ENCODE data around the gene AHDC1.

AHDC1 gene

GRCh38 chr1:27601321-27601770 lies 2.6 kb downstream of the AHDC1 start:
- Histone ChIP-seq H3K36me3 (ENCODE audit: insufficient read depth, low read length) (peaks cover 9% of the 10 kb centered on the region), H3K4me2 (ENCODE audit: insufficient read depth, low read length) (peak overlapping the region; percentile 64), H3K79me2 (ENCODE audit: insufficient read depth, low read length) (peaks cover 75% of the 10 kb centered on the region), H3K4me3 (ENCODE audit: low read depth in 1 of 2, low read length in 2 of 2) (peak overlapping the region in 1 of 2 experiments; percentile 68; a peak in 3 of 4 replicates), H3K9ac (ENCODE audit: low read depth, low read length) (peak overlapping the region; percentile 91), H4K20me1 (ENCODE audit: insufficient read depth, low read length) (peaks cover 60% of the 10 kb centered on the region), H3K4me1 (ENCODE audit: insufficient read depth, low read length) (peaks cover 81% of the 10 kb centered on the region), H3K27me3 (ENCODE audit: insufficient read depth, low read length, poor library complexity) (no peaks in the 10 kb centered on the region), H3K27ac (ENCODE audit: low read length) (peak overlapping the region; percentile 72), H3K9me3 (ENCODE audit: insufficient read depth, low read length, severe bottlenecking) (no peaks in the 10 kb centered on the region), H2AFZ (ENCODE audit: low read depth, low read length) (no peak overlapping the region)
- ATAC-seq (ENCODE audit: insufficient read depth, low read depth) (no peak), DNase-seq (no peak)
- no peak for TF ChIP-seq CTCF (IDR thresholded peaks at IDR 0.05; ENCODE audit: borderline replicate concordance, extremely low read depth, low read length, poor library complexity, severe bottlenecking)
- TF ChIP-seq EZH2 (IDR thresholded peaks at IDR 0.05; ENCODE audit: borderline replicate concordance, low read depth, low read length, severe bottlenecking), result no peak

GRCh38 chr1:27600498-27601175 lies 3.3 kb downstream of the AHDC1 start:
- H3K27ac ChIP-seq (ENCODE audit: low read length), result peak overlapping the region; percentile 76
- H3K79me2 ChIP-seq (ENCODE audit: insufficient read depth, low read length), result peaks cover 82% of the 10 kb centered on the region
- H2AFZ ChIP-seq (ENCODE audit: low read depth, low read length), result no peak overlapping the region
- no peaks in the 10 kb centered on the region for H3K27me3 ChIP-seq (ENCODE audit: insufficient read depth, low read length, poor library complexity)
- H4K20me1 ChIP-seq (ENCODE audit: insufficient read depth, low read length), result peaks cover 68% of the 10 kb centered on the region
- H3K9ac ChIP-seq (ENCODE audit: low read depth, low read length), result peak overlapping the region; percentile 91; the same call in 1 of the 2 replicates
- peaks cover 78% of the 10 kb centered on the region for H3K4me1 ChIP-seq (ENCODE audit: insufficient read depth, low read length)
- no peak for DNase-seq
- H3K4me3 ChIP-seq (ENCODE audit: low read depth in 1 of 2, low read length in 2 of 2), result peak overlapping the region in 1 of 2 experiments; percentile 46; a peak in 2 of 4 replicates
- no peaks in the 10 kb centered on the region for H3K9me3 ChIP-seq (ENCODE audit: insufficient read depth, low read length, severe bottlenecking)
- peaks cover 16% of the 10 kb centered on the region for H3K36me3 ChIP-seq (ENCODE audit: insufficient read depth, low read length)
- ATAC-seq (ENCODE audit: insufficient read depth, low read depth), result no peak
- TF ChIP-seq EZH2 (IDR thresholded peaks at IDR 0.05; ENCODE audit: borderline replicate concordance, low read depth, low read length, severe bottlenecking) (no peak), CTCF (IDR thresholded peaks at IDR 0.05; ENCODE audit: borderline replicate concordance, extremely low read depth, low read length, poor library complexity, severe bottlenecking) (no peak)
- peak overlapping the region; percentile 64 for H3K4me2 ChIP-seq (ENCODE audit: insufficient read depth, low read length)

- Histone ChIP-seq H3K4me2 (ENCODE audit: insufficient read depth, low read length) (peak overlapping the region; percentile 64), H3K9ac (ENCODE audit: low read depth, low read length) (peak overlapping the region; percentile 91), H3K79me2 (ENCODE audit: insufficient read depth, low read length) (peaks cover 90% of the 10 kb centered on the region), H3K27ac (ENCODE audit: low read length) (peak overlapping the region; percentile 76), H3K4me3 (ENCODE audit: low read depth in 1 of 2, low read length in 2 of 2) (peak overlapping the region in 1 of 2 experiments; percentile 46; a peak in 2 of 4 replicates), H3K4me1 (ENCODE audit: insufficient read depth, low read length) (peaks cover 80% of the 10 kb centered on the region), H4K20me1 (ENCODE audit: insufficient read depth, low read length) (peaks cover 75% of the 10 kb centered on the region), H2AFZ (ENCODE audit: low read depth, low read length) (no peak overlapping the region), H3K9me3 (ENCODE audit: insufficient read depth, low read length, severe bottlenecking) (no peaks in the 10 kb centered on the region), H3K27me3 (ENCODE audit: insufficient read depth, low read length, poor library complexity) (no peaks in the 10 kb centered on the region), H3K36me3 (ENCODE audit: insufficient read depth, low read length) (peaks cover 24% of the 10 kb centered on the region)
- DNase-seq (peak; percentile 76), ATAC-seq (ENCODE audit: insufficient read depth, low read depth) (0 out of 3 replicates have a peak, but pooled peaks have one; percentile 13)
- no peak for TF ChIP-seq CTCF (IDR thresholded peaks at IDR 0.05; ENCODE audit: borderline replicate concordance, extremely low read depth, low read length, poor library complexity, severe bottlenecking)
- TF ChIP-seq EZH2 (IDR thresholded peaks at IDR 0.05; ENCODE audit: borderline replicate concordance, low read depth, low read length, severe bottlenecking), result no peak
Observed at GRCh38 chr1:27599605-27600497, 4.1 kb downstream of the AHDC1 start.
